Hypothalamus (tissue), 51 donors: ENCODE results near the gene TMSB4X.
A peak's percentile ranks its signal among the peaks of the same experiment; 100 is the strongest.

Experiments
- DNase-seq, 51 donors: peaks; one replicate each; lab custom pipeline; 2025; lab: John Stamatoyannopoulos, UW

Gene TMSB4X

GRCh38 chrX:12992544-12993118 is 17.7 kb downstream of the TMSB4X start:
- no peak for DNase-seq

- DNase-seq = no peak
These were observed 18.9 kb downstream of the TMSB4X start for GRCh38 chrX:12993826-12994225.

- DNase-seq = no peak
These were observed 19.4 kb downstream of the TMSB4X start for GRCh38 chrX:12994321-12994720.

DNA sequence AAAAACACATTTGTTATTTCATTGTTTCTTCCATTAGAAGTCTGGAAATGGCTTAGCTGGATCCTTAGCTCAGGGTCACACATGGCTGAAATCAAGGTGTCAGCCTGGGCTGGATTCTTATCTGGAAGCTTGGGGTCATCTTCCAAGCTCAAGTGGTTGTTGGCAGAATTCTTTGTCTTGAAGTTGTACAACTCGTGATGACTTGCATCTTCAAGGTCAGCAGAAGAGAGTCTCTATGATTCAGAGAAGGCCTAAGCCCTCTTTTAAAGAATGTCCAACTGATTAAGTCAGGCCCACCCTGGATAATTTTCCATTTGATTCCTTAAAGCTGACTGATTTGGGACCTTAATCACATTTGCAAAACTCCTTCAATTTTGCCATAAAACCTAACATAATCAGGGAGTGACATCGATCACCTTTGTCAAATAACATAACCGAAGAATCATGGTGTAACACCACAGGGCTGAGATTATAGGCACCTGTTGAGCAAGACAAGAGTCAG is 22.1 kb downstream of the TMSB4X start:
- DNase-seq = no peak

- peak in 41 of 51 donors; percentile 0 to 81 (median 26) for DNase-seq
These were observed 23.2 kb downstream of the TMSB4X start for GRCh38 chrX:12997906-12998687.

- DNase-seq = no peak
These were observed 24.5 kb downstream of the TMSB4X start for GRCh38 chrX:12999422-12999821.

GRCh38 chrX:13000301-13000811 is 25.4 kb downstream of the TMSB4X start:
- DNase-seq = peak in 13 of 51 donors; percentile 0 to 23 (median 4)

DNA sequence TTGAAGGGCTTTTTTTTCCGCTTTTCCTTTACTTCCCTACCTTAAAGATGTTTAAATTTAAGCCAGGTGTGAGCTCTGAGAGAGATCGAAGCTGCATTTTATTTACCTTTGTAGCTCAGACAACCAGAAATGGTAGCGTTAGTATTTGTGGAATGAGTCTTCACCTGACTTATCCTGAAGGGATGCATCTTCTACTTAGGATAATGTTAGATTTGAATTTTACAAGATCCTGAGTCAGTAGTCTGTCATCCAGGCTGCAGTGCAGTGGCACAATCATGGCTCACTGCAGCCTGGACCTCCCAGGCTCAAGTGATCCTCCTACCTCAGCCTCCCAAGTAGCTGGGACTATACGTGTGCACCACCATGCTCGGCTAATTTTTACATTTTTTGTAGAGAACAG is 26.2 kb downstream of the TMSB4X start:
- DNase-seq = no peak

- DNase-seq = no peak
These were observed 27.2 kb downstream of the TMSB4X start for GRCh38 chrX:13001961-13002671.

- peak in 14 of 51 donors; percentile 0 to 17 (median 4) for DNase-seq
These were observed 31.0 kb downstream of the TMSB4X start for GRCh38 chrX:13005661-13006473.

- DNase-seq = no peak
These were observed 32.7 kb downstream of the TMSB4X start for GRCh38 chrX:13007519-13008188.

DNA sequence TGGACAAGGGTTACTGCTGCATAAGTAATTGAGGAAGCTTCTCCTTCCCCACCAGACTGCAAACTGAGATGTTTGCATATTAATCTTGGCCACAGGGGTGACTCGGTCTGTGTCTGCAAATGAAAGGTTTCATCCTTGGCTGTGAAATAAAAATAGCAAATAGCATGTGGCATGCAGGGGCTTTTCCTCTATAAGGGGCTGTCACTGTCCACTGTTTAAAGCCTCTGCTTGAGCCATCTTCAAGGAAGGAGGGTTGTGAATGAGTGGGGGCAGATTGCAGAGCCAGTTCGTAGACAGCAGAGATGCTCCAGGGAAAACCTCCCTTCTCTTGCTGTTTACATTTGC is 33.3 kb downstream of the TMSB4X start:
- no peak for DNase-seq

- no peak for DNase-seq
These were observed 33.9 kb downstream of the TMSB4X start for GRCh38 chrX:13008851-13009250.

GRCh38 chrX:13009273-13009672 is 34.4 kb downstream of the TMSB4X start:
- peak in 1 of 51 donors; percentile 10 for DNase-seq

DNA sequence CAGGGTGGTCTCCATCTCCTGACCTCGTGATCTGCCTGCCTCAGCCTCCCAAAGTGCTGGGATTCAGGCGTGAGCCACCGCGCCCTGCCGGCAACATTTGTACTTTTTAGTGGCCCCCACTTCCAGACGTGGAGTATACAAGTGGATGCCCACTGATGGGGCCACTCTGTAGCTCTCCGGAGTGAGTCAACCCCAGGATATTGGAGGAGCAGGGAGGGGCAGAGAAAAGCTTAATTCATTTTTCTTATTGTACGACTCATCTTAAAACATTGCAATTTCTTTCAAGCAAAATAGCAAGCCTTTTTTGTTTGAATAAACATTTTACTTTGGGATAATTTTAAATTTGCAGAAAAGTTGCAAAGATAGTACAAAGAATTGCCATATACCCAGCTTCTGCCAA is 34.9 kb downstream of the TMSB4X start:
- DNase-seq = no peak

GRCh38 chrX:13010546-13010945 is 35.6 kb downstream of the TMSB4X start:
- no peak for DNase-seq

DNA sequence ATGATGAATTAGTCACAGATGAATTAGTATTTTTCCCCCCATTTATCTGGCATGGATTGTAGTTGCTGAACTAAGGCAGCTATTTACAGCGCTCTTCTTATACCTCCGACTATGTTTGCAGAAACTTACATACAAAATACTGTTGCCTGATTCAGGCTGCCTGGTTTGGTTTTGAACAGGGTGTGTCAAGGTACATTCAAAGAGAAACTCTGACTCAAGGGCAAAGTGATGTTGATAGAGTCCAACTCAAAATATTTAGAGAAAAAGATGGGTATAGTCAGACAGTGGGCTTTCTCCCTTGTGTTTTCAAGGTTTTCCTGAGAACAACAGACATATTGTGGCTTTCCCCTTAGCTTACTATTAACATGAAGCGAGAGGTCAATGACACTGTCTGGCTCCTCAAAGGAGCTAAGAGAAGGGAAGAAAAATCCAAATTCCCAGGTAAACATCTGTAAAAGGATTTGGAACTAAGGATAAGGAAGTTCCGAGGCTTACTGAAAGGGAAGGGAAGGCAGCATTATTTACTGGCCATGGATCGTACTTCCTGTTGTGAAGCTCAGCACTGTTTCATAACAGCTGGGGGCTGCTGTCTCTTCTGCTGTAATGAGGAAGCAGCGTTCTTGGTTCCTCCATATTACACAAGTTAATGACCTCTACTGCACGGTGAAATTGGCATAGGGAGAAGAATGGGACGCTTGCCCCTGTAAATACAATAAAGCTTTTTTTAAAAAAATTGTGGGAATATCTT is 38.6 kb downstream of the TMSB4X start:
- peak in 1 of 51 donors; percentile 13 for DNase-seq

GRCh38 chrX:13014111-13015096 is 39.5 kb downstream of the TMSB4X start:
- no peak for DNase-seq
